ENCODE measurements around the gene CSTPP1.

DNA sequence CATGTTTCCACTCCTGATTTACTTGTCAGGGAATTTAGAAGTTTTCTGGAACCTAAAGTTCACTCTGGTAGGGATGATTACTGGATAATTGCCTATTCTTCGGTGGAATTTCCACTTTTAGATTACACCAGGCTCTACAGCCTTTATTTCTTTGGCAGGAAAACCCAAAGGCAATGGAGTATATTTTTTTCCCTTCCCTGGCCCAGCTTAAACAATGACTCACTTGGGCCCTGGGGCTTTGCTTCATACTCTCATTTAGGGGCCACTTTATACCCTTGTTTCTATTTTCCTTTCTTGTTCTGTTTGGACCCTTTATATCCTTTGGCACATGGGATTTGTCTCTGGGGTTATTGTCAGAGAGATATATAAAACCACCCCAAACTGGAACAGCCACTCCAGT lies 114.7 kb downstream of the CSTPP1 start:
- no peak for TF ChIP-seq POLR2A (IDR thresholded peaks at IDR 0.05)
- TF ChIP-seq, protein P1, sequence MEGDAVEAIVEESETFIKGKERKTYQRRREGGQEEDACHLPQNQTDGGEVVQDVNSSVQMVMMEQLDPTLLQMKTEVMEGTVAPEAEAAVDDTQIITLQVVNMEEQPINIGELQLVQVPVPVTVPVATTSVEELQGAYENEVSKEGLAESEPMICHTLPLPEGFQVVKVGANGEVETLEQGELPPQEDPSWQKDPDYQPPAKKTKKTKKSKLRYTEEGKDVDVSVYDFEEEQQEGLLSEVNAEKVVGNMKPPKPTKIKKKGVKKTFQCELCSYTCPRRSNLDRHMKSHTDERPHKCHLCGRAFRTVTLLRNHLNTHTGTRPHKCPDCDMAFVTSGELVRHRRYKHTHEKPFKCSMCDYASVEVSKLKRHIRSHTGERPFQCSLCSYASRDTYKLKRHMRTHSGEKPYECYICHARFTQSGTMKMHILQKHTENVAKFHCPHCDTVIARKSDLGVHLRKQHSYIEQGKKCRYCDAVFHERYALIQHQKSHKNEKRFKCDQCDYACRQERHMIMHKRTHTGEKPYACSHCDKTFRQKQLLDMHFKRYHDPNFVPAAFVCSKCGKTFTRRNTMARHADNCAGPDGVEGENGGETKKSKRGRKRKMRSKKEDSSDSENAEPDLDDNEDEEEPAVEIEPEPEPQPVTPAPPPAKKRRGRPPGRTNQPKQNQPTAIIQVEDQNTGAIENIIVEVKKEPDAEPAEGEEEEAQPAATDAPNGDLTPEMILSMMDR (IDR thresholded peaks at IDR 0.05) = no peak

Measured in right lobe of liver (tissue), 4 donors.